Adrenal gland (tissue), 5 donors: Measurements from ENCODE around the gene SPPL2A.

Experiments used
- POLR2A ChIP-seq, 2 donors: fragments of 450-650 bp; IDR thresholded peaks; one replicate each; pipeline ENCODE4 v1.6.1; 2017; ENCODE audit warnings: antibody characterized with exemption in 2 of 2, mild to moderate bottlenecking in 2 of 2, moderate library complexity in 1 of 2
- TF ChIP-seq, protein P1 (sequence below), 6 experiments: fragments of 450-650 bp in 4 of 6; fragments of 200-600 bp in 2 of 6; sonication (generic) in 1 of 6; IDR thresholded peaks; 1 replicate in 5 of 6; 2 replicates in 1 of 6; pipeline versions ENCODE4 v1.5.1 to v1.8.0; 2016 to 2021; ENCODE audit warnings: antibody characterized with exemption in 6 of 6, mild to moderate bottlenecking in 2 of 6, moderate library complexity in 1 of 6
- donor health status: DM: no; HTN: no; CAD: no.

DNA sequence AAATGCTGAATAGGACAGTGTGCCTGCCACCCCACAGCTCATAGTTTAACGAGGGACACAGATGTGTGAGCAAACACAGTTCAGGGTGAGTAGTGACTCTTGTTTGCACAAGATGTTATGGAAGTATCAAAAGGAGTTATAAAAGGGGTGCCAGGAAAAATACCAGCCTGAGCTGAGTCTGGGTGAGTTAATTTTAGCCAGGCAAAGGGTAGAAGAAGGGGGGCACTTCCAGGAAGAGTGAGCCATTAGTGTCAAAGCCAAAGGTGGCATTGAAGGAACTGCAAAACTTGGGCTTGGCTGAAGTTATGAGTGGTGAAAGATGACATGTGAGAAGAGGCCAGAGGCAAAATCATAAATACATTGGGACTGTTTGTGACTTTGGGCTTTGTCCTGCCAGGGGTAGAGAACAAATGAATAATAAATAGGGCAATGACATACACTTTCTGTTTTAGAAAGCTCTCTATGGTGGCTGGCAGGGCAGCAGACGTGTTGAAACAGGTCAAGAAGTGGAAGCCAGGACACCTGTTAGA, 1.9 kb upstream of the SPPL2A start:
- TF ChIP-seq, protein P1, sequence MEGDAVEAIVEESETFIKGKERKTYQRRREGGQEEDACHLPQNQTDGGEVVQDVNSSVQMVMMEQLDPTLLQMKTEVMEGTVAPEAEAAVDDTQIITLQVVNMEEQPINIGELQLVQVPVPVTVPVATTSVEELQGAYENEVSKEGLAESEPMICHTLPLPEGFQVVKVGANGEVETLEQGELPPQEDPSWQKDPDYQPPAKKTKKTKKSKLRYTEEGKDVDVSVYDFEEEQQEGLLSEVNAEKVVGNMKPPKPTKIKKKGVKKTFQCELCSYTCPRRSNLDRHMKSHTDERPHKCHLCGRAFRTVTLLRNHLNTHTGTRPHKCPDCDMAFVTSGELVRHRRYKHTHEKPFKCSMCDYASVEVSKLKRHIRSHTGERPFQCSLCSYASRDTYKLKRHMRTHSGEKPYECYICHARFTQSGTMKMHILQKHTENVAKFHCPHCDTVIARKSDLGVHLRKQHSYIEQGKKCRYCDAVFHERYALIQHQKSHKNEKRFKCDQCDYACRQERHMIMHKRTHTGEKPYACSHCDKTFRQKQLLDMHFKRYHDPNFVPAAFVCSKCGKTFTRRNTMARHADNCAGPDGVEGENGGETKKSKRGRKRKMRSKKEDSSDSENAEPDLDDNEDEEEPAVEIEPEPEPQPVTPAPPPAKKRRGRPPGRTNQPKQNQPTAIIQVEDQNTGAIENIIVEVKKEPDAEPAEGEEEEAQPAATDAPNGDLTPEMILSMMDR (IDR thresholded peaks at IDR 0.05): no peak
- no peak for TF ChIP-seq POLR2A (IDR thresholded peaks at IDR 0.05)
